Fibroblast of lung (primary cell): Measurements from ENCODE around the gene SETBP1. TPM values are rescaled to one million over a fixed set of nuclear protein-coding genes. Genes with fewer than 3 reads are reported as not detected.
A peak's percentile ranks its signal among the peaks of the same experiment; 100 is the strongest.

Experiments
- DNase-seq, 2 donors: peaks; one replicate each; pipeline versions ENCODE4 v3.0.0 to v3.0.0-alpha.2; 2010; ENCODE audit warnings: low read depth in 2 of 2
- H2AFZ ChIP-seq: 2 replicates; pipeline ENCODE4 v1.5.1; 2012; ENCODE audit warnings: low read length, control low read depth, inconsistent platforms
- H3K27ac ChIP-seq: 2 replicates; pipeline ENCODE4 v1.5.1; 2011; ENCODE audit warnings: low read length, control low read depth; ENCODE audit not compliant: insufficient read depth
- H3K27me3 ChIP-seq: 2 replicates; pipeline ENCODE4 v1.5.1; 2011; ENCODE audit warnings: mild to moderate bottlenecking, low read length; ENCODE audit not compliant: control insufficient read depth, insufficient read depth
- H3K36me3 ChIP-seq: 2 replicates; pipeline ENCODE4 v1.5.1; 2011; ENCODE audit warnings: low read length; ENCODE audit not compliant: control insufficient read depth, insufficient read depth
- H3K4me1 ChIP-seq: 2 replicates; pipeline ENCODE4 v1.5.1; 2011; ENCODE audit warnings: low read length; ENCODE audit not compliant: control insufficient read depth, insufficient read depth; ENCODE audit errors: extremely low read depth
- H3K4me2 ChIP-seq: 2 replicates; pipeline ENCODE4 v1.5.1; 2011; ENCODE audit warnings: low read length, control low read depth; ENCODE audit not compliant: insufficient read depth; ENCODE audit errors: extremely low read depth
- H3K4me3 ChIP-seq, 4 experiments: fragments of 200-600 bp in 1 of 4; sonication (generic) in 1 of 4; replicated peaks in 1 of 4; 2 replicates each; pipeline ENCODE4 v1.5.1; 2011 to 2016; ENCODE audit warnings: low read length in 4 of 4, low read depth in 3 of 4, mild to moderate bottlenecking in 3 of 4, control low read depth in 2 of 4, inconsistent platforms in 1 of 4, mixed read lengths in 1 of 4; ENCODE audit not compliant: insufficient read depth in 1 of 4; ENCODE audit errors: control extremely low read depth in 1 of 4
- H3K79me2 ChIP-seq: 2 replicates; pipeline ENCODE4 v1.5.1; 2012; ENCODE audit warnings: mild to moderate bottlenecking, low read length, inconsistent platforms; ENCODE audit not compliant: control insufficient read depth, insufficient read depth
- H3K9ac ChIP-seq: 2 replicates; pipeline ENCODE4 v1.5.1; 2011; ENCODE audit warnings: mild to moderate bottlenecking, low read length, control low read depth; ENCODE audit not compliant: insufficient read depth
- H3K9me3 ChIP-seq: 2 replicates; pipeline ENCODE4 v1.5.1; 2012; ENCODE audit warnings: low read depth, low read length; ENCODE audit not compliant: control insufficient read depth, insufficient read depth
- H4K20me1 ChIP-seq: 2 replicates; pipeline ENCODE4 v1.5.1; 2011; ENCODE audit warnings: low read length; ENCODE audit not compliant: control insufficient read depth, insufficient read depth; ENCODE audit errors: extremely low read depth
- EZH2 ChIP-seq: IDR thresholded peaks from 2 replicates; pipeline ENCODE4 v1.5.1; 2012; ENCODE audit warnings: low read length, control low read depth, mild to moderate bottlenecking; ENCODE audit errors: missing control alignments
- polyA plus RNA-seq, 2 donors: library from polyadenylated mRNA; depleted of rRNA in 1 of 2; stranded (reverse) in 1 of 2; unstranded in 1 of 2; fragments of >200 nt; gene quantifications; 2 replicates each; pipeline ENCODE4 v1.2.1, GENCODE V29; 2011 to 2012; ENCODE audit warnings: missing spikeins in 1 of 2
- total RNA-seq: library from RNA; depleted of rRNA; stranded (reverse); fragments of >200 nt; gene quantifications from 2 replicates; pipeline ENCODE4 v1.2.1, GENCODE V29; 2014
- TF ChIP-seq, protein P1 (sequence below), 2 donors: IDR thresholded peaks in 1 of 2; conservative IDR thresholded peaks in 1 of 2; 1 replicate in 1 of 2; 2 replicates in 1 of 2; pipeline ENCODE4 v1.5.1; 2011 to 2012; ENCODE audit warnings: low read length in 2 of 2, control low read depth in 1 of 2, inconsistent platforms in 1 of 2, low read depth in 1 of 2, mild to moderate bottlenecking in 1 of 2

SETBP1 gene
- total and polyA plus RNA-seq, 2 donors (not counting 1 experiment from before 2014, with no cell fraction given), result 4.5 to 5.4 TPM

DNA sequence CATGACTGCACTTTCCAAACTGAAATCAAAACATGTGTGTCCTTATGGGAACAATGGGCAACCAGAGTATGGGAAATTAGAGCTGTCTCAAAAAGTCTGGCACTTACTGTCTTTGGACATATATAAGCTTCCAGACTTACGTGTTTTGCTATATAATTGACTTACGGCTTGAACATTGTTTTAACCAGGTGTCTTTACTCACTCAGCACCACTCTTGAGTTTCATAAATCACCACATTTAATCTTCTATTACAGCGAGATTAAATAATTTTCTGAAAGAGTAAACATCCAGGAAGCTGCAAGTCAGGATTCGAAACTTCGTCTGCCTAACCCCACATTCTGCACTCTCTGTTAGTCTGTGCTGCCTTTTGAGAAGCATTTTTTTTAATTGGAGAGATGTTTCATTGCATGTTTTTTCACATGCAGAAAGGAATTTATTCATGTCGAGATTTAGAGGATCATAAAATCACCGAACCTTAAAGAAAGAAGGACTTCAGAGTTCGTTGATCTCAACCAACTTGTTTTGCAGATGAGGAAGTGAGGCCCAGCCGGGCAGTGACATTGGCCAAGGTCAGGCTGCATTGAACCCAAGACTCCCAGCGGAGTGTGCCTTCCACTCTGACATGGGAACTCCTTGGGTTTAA lies 137.3 kb downstream of the SETBP1 start:
- no peak overlapping the region for H3K4me3 ChIP-seq
- no peaks in the 10 kb centered on the region for H4K20me1 ChIP-seq
- no peak overlapping the region for H2AFZ ChIP-seq
- no peak overlapping the region for H3K9ac ChIP-seq
- no peaks in the 10 kb centered on the region for H3K36me3 ChIP-seq
- H3K27ac ChIP-seq, result no peak overlapping the region
- no peaks in the 10 kb centered on the region for H3K79me2 ChIP-seq
- H3K9me3 ChIP-seq, result no peaks in the 10 kb centered on the region
- TF ChIP-seq, protein P1, sequence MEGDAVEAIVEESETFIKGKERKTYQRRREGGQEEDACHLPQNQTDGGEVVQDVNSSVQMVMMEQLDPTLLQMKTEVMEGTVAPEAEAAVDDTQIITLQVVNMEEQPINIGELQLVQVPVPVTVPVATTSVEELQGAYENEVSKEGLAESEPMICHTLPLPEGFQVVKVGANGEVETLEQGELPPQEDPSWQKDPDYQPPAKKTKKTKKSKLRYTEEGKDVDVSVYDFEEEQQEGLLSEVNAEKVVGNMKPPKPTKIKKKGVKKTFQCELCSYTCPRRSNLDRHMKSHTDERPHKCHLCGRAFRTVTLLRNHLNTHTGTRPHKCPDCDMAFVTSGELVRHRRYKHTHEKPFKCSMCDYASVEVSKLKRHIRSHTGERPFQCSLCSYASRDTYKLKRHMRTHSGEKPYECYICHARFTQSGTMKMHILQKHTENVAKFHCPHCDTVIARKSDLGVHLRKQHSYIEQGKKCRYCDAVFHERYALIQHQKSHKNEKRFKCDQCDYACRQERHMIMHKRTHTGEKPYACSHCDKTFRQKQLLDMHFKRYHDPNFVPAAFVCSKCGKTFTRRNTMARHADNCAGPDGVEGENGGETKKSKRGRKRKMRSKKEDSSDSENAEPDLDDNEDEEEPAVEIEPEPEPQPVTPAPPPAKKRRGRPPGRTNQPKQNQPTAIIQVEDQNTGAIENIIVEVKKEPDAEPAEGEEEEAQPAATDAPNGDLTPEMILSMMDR (conservative IDR thresholded peaks at IDR 0.05 in 1 of 2, IDR thresholded peaks at IDR 0.05 in 1 of 2; ENCODE audit: low read depth in 1 of 2, low read length in 2 of 2), result no peak
- no peak for TF ChIP-seq EZH2
- peak in 1 of 2 donors; percentile 25 for DNase-seq
- no peak overlapping the region for H3K4me2 ChIP-seq
- no peaks in the 10 kb centered on the region for H3K27me3 ChIP-seq
- no peaks in the 10 kb centered on the region for H3K4me1 ChIP-seq

DNA sequence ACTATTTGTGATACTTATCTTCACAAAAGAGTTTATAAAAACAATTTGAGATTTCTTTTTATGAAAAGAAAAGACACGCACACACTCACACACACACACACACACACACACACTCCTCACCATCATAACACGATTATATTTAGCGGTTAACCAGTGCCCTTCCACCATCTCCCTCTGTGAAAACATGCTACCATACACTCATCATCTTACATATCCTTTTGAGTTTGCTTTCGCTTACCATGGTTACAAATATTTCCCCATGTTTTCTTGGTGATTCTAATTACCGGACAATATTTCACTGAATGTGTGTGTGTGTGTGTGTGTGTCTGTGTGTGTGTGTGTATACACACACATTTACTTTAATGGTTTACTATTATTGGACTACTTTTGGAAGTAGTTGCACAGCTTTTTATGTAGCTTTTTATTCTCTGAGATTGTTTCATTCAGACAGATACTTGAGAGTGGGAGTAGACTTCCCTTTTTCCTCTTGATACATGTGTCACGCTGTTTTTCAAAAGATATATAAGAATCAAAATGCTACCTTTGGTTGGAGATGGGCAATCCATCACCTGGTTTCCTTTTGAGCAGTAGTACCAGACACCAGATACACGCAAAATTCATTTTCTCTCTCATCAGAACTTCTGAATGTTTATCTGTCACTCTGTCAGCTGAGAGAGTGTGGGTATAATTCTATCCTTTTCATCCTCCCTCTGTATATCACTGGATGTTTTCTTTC lies 138.1 kb downstream of the SETBP1 start:
- Histone ChIP-seq H3K79me2 (no peaks in the 10 kb centered on the region), H3K4me3 (no peak overlapping the region), H3K9me3 (no peaks in the 10 kb centered on the region), H4K20me1 (no peaks in the 10 kb centered on the region), H3K4me1 (no peaks in the 10 kb centered on the region), H3K36me3 (no peaks in the 10 kb centered on the region), H3K27me3 (no peaks in the 10 kb centered on the region), H2AFZ (no peak overlapping the region), H3K27ac (no peak overlapping the region), H3K4me2 (no peak overlapping the region), H3K9ac (no peak overlapping the region)
- TF ChIP-seq EZH2, result no peak
- no peak for DNase-seq

DNA sequence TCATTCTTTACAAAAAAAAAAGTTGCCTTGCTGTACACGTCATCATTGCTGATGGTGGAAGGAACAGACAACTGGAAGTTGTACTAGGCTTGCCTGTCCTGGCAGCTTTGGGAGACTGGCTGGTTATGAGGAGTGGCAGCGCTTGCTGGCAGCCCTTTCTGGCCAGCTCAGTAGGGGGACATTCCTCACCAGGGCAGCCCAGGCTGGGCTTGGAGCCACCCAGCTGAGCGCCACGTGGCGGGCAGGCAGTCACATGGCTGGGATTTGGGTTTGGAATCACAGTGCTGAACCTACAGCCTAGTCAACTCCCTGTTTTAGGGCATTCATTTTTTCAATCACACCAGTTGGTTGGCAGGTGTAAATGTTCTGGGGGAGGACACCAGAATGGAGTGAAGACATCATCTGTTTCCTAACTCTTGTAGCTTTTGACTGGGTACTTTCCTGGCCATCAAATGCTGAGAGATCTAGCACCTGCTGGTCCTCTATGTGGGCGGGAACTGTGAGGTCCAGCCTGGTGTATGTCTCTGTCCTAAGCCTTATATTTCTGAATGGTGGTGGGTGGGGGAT lies 139.3 kb downstream of the SETBP1 start:
- Histone ChIP-seq H3K4me2 (no peak overlapping the region), H4K20me1 (no peaks in the 10 kb centered on the region), H3K27me3 (no peaks in the 10 kb centered on the region), H3K9me3 (no peaks in the 10 kb centered on the region), H3K79me2 (no peaks in the 10 kb centered on the region), H3K36me3 (no peaks in the 10 kb centered on the region), H3K4me1 (no peaks in the 10 kb centered on the region), H3K4me3 (no peak overlapping the region), H3K27ac (no peak overlapping the region), H3K9ac (no peak overlapping the region), H2AFZ (no peak overlapping the region)
- DNase-seq, result no peak
- no peak for TF ChIP-seq EZH2
- TF ChIP-seq, protein P1 (conservative IDR thresholded peaks at IDR 0.05 in 1 of 2, IDR thresholded peaks at IDR 0.05 in 1 of 2; ENCODE audit: low read depth in 1 of 2, low read length in 2 of 2), result no peak
